Right lobe of liver (tissue), 6 donors: ENCODE measurements around the gene KDM4D. TPM values are rescaled to one million over a fixed set of nuclear protein-coding genes. Genes with fewer than 3 reads are reported as not detected.
"Not testable (repeated sequence)": the region's sequence is repeated elsewhere in the genome, so short reads cannot be mapped to it uniquely, and the experiment has no call there.

Experiments used
- ATAC-seq, 4 donors: fragments of 200-7000 bp; cut with Tn5 transposase; one replicate each; pipeline ENCODE4 v1.9.1; 2020; ENCODE audit warnings: mild to moderate bottlenecking in 4 of 4, moderate library complexity in 4 of 4
- DNase-seq, 3 donors: peaks; one replicate each; pipeline ENCODE4 v3.0.0-alpha.2; 2020
- H3K27ac ChIP-seq, 3 donors: fragments of 200-600 bp; one replicate each; pipeline ENCODE4 v1.8.0; 2022
- H3K27me3 ChIP-seq, 2 donors: fragments of 200-600 bp; one replicate each; pipeline ENCODE4 v1.8.0; 2022
- H3K36me3 ChIP-seq, 4 donors: fragments of 200-600 bp; sonication (generic) in 1 of 4; one replicate each; pipeline versions ENCODE4 v1.5.1 to v1.8.0; 2017 to 2022; ENCODE audit warnings: control low read depth in 1 of 4
- H3K4me1 ChIP-seq, 4 donors: fragments of 200-600 bp; sonication (generic) in 1 of 4; one replicate each; pipeline versions ENCODE4 v1.5.1 to v1.8.0; 2017 to 2022; ENCODE audit warnings: control low read depth in 1 of 4
- H3K4me3 ChIP-seq, 3 donors: fragments of 200-600 bp; one replicate each; pipeline ENCODE4 v1.8.0; 2022
- H3K9me3 ChIP-seq, 4 donors: fragments of 200-600 bp; sonication (generic) in 1 of 4; one replicate each; pipeline versions ENCODE4 v1.5.1 to v1.8.0; 2017 to 2022; ENCODE audit warnings: control low read depth in 1 of 4
- CTCF ChIP-seq, 4 donors: fragments of 200-600 bp in 3 of 4; fragments of 450-650 bp in 1 of 4; IDR thresholded peaks; one replicate each; pipeline versions ENCODE4 v1.5.1 to v1.8.0; 2016 to 2022; ENCODE audit warnings: antibody characterized with exemption in 4 of 4, mild to moderate bottlenecking in 2 of 4
- POLR2A ChIP-seq: fragments of 450-650 bp; IDR thresholded peaks from one replicate; pipeline ENCODE4 v1.6.1; 2017; ENCODE audit warnings: antibody characterized with exemption, mild to moderate bottlenecking
- WGBS: methylation state at CpG from one replicate; pipeline ENCODE4 v1.1.6; 2018; ENCODE audit warnings: low coverage, low lambda C conversion rate; ENCODE audit not compliant: insufficient coverage; ENCODE audit errors: missing lambda C conversion rate; 5-methylcytosine and 5-hydroxymethylcytosine counted together
- intact Hi-C, 2 donors: fragments of 100-400 bp; cut with DNase I; formaldehyde crosslinking; loops; one replicate each; pipeline versions ENCODE4 v1.11.2 to v1.14.1; 2022
- total RNA-seq, 6 experiments: library from RNA; depleted of rRNA in 2 of 6; stranded (reverse); fragments of >200 nt in 2 of 6; fragmentation: NEBNext Ultra II Directional in 3 of 6; extraction: Animal tissue kit (Norgen Biotek cat#: 25700) in 3 of 6; gene quantifications; one replicate each; pipeline versions ENCODE4 v1.1.0 to v1.2.4, GENCODE V29; 2016 to 2023
- donor health status: DM: no; HTN: yes; CAD: no.
- donor health status: DM: no; HTN: no; CAD: no.
- donor health status: DM: no; HTN: no; CAD: no.
- donor health status: DM: no; HTN: yes; CAD: no.
- donor health status: DM: no; HTN: yes; CAD: no.

Gene KDM4D
- total RNA-seq, 6 experiments from 2014 or later, result 0.07 to 0.80 (median 0.18) TPM

DNA sequence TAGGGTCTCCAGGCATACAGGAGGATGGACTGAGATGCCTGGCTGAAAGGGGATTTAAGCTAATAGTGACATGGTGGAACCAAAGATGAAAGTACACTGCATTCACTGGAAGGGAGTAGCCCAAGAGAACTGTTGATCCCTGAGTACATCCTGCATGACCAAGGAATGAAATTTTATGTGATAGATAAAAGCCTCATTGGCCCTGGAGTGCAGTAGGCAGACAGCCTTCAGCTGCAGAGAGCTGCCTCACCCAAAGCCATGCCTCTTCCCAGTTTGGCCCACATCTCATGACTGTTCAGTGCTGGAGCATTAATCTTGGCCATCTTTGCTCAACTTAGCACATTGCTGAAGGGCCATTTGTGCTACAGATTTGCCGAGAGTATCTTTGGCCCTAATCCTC is 59.5 kb downstream of the KDM4D start:
- H3K4me3 ChIP-seq, result no peak overlapping the region
- TF ChIP-seq POLR2A (no peak), CTCF (IDR thresholded peaks at IDR 0.05) (no peak)
- intact Hi-C loops, result no loop called here
- WGBS, result 43% methylated on average over 1 of the region's 1 CpG
- ATAC-seq (no peak), DNase-seq (no peak)
- no peaks in the 10 kb centered on the region for H3K9me3 ChIP-seq
- peaks cover 0 to 8% of the 10 kb centered on the region in 2 donors for H3K27me3 ChIP-seq
- H3K4me1 ChIP-seq, result no peaks in the 10 kb centered on the region
- H3K27ac ChIP-seq, result no peak overlapping the region
- H3K36me3 ChIP-seq, result no peaks in the 10 kb centered on the region

DNA sequence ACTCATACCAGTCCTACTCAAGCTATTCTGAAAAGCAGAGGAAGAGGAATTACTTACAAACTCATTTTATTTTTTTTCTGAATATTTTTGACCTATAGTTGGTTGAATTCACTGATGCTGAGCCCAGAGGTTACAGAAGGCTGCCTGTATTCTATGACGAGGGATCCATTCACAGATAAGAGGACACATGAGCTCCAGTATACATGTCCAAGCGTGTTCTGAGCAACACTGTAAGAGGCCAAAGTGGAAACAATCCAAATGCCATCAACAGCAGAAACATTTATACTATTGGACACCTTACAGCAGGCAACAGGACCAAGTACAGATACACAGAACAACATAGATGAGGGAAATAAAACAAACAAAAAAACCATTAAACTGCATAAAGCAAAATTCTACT is 61.8 kb downstream of the KDM4D start:
- H3K36me3 ChIP-seq, result no peaks in the 10 kb centered on the region
- ATAC-seq (no peak), DNase-seq (no peak)
- H3K4me1 ChIP-seq, result no peaks in the 10 kb centered on the region
- H3K4me3 ChIP-seq, result no peak overlapping the region
- peaks cover 0 to 8% of the 10 kb centered on the region in 2 donors for H3K27me3 ChIP-seq
- 57% methylated on average over 2 of the region's 2 CpGs for WGBS
- H3K9me3 ChIP-seq, result no peaks in the 10 kb centered on the region
- H3K27ac ChIP-seq, result no peak overlapping the region
- intact Hi-C loops, result no loop called here
- TF ChIP-seq POLR2A, result no peak
- TF ChIP-seq CTCF (IDR thresholded peaks at IDR 0.05), result no peak

GRCh38 chr11:95037356-95038035 is 64.0 kb downstream of the KDM4D start:
- H3K9me3 ChIP-seq, DNase-seq, H3K4me1 ChIP-seq, H3K36me3 ChIP-seq, H3K27ac ChIP-seq, H3K27me3 ChIP-seq, intact Hi-C loops: not testable (repeated sequence)
- H3K4me3 ChIP-seq, result peak overlapping the region in 2 of 3 donors; percentile 5 to 24
- peak in 1 of 4 donors; percentile 6 for TF ChIP-seq CTCF (IDR thresholded peaks at IDR 0.05)
- ATAC-seq, result peak; percentile 38 to 51 (median 44)
- WGBS, result 53% methylated on average over 4 of the region's 71 CpGs

DNA sequence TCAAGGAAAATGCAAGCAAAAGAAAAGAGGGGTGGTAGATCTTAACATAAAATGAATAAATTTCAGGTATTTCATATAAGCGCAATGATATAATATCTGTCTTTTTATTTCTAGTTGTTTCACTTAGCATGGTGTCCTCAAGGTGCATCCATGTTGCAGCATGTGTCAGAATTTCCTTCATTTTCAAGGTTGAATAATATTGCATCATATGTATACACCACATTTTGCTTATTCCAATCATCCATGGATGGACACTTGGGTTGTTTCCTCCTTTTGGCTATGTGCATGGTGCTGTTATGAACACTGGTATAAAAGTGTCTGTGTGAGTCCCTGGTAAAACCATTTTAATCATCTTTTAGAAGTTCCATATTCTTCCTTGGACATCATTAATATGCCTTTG is 68.7 kb downstream of the KDM4D start:
- H3K4me1 ChIP-seq, result no peaks in the 10 kb centered on the region
- intact Hi-C loops, result no loop called here
- no peaks in the 10 kb centered on the region for H3K9me3 ChIP-seq
- H3K36me3 ChIP-seq, result no peaks in the 10 kb centered on the region
- DNase-seq (no peak), ATAC-seq (no peak)
- 100% methylated on average over 1 of the region's 1 CpG for WGBS
- H3K27ac ChIP-seq, result no peak overlapping the region
- no peak for TF ChIP-seq CTCF (IDR thresholded peaks at IDR 0.05)
- TF ChIP-seq POLR2A, result no peak
- H3K27me3 ChIP-seq, result peaks cover 0 to 7% of the 10 kb centered on the region in 2 donors
- no peak overlapping the region for H3K4me3 ChIP-seq
